Astrocyte of the hippocampus (primary cell): ENCODE results near the gene ATP6V1F.
A peak's percentile ranks its signal among the peaks of the same experiment; 100 is the strongest.

Source experiments
- DNase-seq: peaks from one replicate; pipeline ENCODE4 v3.0.0; 2011; ENCODE audit warnings: low read depth, low spot score

Gene ATP6V1F

GRCh38 chr7:128882134-128882533, 19.5 kb downstream of the ATP6V1F start:
- no peak for DNase-seq

GRCh38 chr7:128883622-128884448, 21.2 kb downstream of the ATP6V1F start:
- peak; percentile 86 for DNase-seq

GRCh38 chr7:128884561-128885369, 22.1 kb downstream of the ATP6V1F start:
- DNase-seq = no peak

- DNase-seq = no peak
Observed at GRCh38 chr7:128885370-128886187, 22.9 kb downstream of the ATP6V1F start.

GRCh38 chr7:128886391-128887168, 23.9 kb downstream of the ATP6V1F start:
- DNase-seq = no peak

GRCh38 chr7:128887169-128888038, 24.7 kb downstream of the ATP6V1F start:
- no peak for DNase-seq

- DNase-seq = no peak
Observed at GRCh38 chr7:128888039-128888755, 25.5 kb downstream of the ATP6V1F start.

- DNase-seq = no peak
Observed at GRCh38 chr7:128888756-128889095, 26.1 kb downstream of the ATP6V1F start.

- no peak for DNase-seq
Observed at GRCh38 chr7:128889121-128889520, 26.5 kb downstream of the ATP6V1F start.

GRCh38 chr7:128890306-128891109, 27.9 kb downstream of the ATP6V1F start:
- peak; percentile 21 for DNase-seq

- no peak for DNase-seq
Observed at GRCh38 chr7:128891110-128891941, 28.7 kb downstream of the ATP6V1F start.

- DNase-seq = no peak
Observed at GRCh38 chr7:128891942-128892269, 29.2 kb downstream of the ATP6V1F start.

GRCh38 chr7:128892521-128893250, 30.0 kb downstream of the ATP6V1F start:
- DNase-seq = no peak

- DNase-seq = no peak
Observed at GRCh38 chr7:128893251-128894100, 30.8 kb downstream of the ATP6V1F start.

GRCh38 chr7:128894101-128894440, 31.4 kb downstream of the ATP6V1F start:
- DNase-seq = no peak

- DNase-seq = no peak
Observed at GRCh38 chr7:128895320-128895719, 32.7 kb downstream of the ATP6V1F start.
